Activated CD8-positive, alpha-beta T cell treated with anti-CD3 and anti-CD28 coated beads for 36 hours (primary cell): ENCODE data around the gene SART3. TPM values are rescaled to one million over a fixed set of nuclear protein-coding genes. Genes with fewer than 3 reads are reported as not detected.

Experiments
- ATAC-seq: fragments of 200-7000 bp; cut with Tn5 transposase; one replicate; pipeline ENCODE4 v1.10.0; 2021; ENCODE audit warnings: mild to moderate bottlenecking, moderate library complexity
- CTCF ChIA-PET: fragments of 350-600 bp; sonication (Branson Sonifier 250); formaldehyde crosslinking; loops from one replicate; lab custom pipeline; 2021; ENCODE audit warnings: antibody characterized with exemption; lab: Charles Lee
- POLR2A ChIA-PET: fragments of 350-600 bp; sonication (Branson Sonifier 250); formaldehyde crosslinking; loops from one replicate; lab custom pipeline; 2021; ENCODE audit warnings: antibody characterized with exemption; lab: Charles Lee
- DNase-seq: peaks from one replicate; pipeline ENCODE4 v3.0.0-alpha.2; 2020
- H3K27ac Mint-ChIP-seq: one replicate; pipeline ENCODE4 v1.8.0; 2021; ENCODE audit warnings: mild to moderate bottlenecking, mixed read lengths
- H3K27me3 Mint-ChIP-seq: one replicate; pipeline ENCODE4 v1.8.0; 2021; ENCODE audit warnings: mixed read lengths
- H3K36me3 Mint-ChIP-seq: one replicate; pipeline ENCODE4 v1.8.0; 2021; ENCODE audit warnings: low read depth, mixed read lengths
- H3K4me1 Mint-ChIP-seq: one replicate; pipeline ENCODE4 v1.8.0; 2021; ENCODE audit warnings: low read depth, mixed read lengths
- H3K4me3 Mint-ChIP-seq: one replicate; pipeline ENCODE4 v1.8.0; 2021; ENCODE audit warnings: mild to moderate bottlenecking, moderate library complexity, mixed read lengths
- H3K9me3 Mint-ChIP-seq: one replicate; pipeline ENCODE4 v1.8.0; 2021; ENCODE audit warnings: mixed read lengths
- intact Hi-C: fragments of 100-400 bp; cut with micrococcal nuclease; formaldehyde crosslinking; loops from one replicate; pipeline ENCODE4 v1.10.0; 2022
- total RNA-seq, 2 experiments: library from RNA; stranded (reverse); gene quantifications; one replicate each; pipeline ENCODE4 v1.2.3, GENCODE V29; 2021
- TF ChIP-seq, protein P1 (sequence below): fragments of 200-600 bp; IDR thresholded peaks from one replicate; pipeline ENCODE4 v1.8.0; 2022; ENCODE audit warnings: antibody characterized with exemption, mild to moderate bottlenecking

The SART3 gene
- total RNA-seq, 2 experiments from 2014 or later: 80.1 to 81.4 TPM

DNA sequence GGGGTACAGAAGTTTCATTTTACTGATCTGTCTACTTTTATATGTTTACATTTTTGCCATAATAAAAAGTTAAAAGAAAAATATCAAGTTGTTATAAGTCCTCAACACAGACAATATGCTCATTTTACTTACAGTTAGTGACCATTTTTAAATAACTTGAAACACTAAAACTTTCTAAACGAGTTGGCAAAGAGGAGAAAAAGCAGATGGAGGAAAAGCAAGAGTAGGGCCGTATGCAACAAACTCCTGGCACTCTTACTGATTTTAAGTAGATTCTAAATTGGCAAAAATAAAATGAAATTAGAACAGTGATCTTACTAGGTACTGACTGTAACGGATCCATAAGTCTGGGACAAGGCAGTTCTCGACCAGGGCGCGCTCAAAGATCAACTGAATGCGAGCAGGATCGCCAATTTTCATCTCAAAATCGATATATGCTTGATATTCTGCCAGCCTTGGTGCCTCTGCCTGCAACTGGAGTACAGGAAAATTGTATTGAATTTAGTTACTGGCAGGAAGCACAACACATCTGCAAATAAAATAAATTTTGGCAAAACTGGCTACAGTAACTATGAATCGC is 22.3 kb downstream of the SART3 start:
- Mint-ChIP-seq H3K36me3 (peaks cover 51% of the 10 kb centered on the region), H3K4me1 (peaks cover 15% of the 10 kb centered on the region), H3K27ac (peak overlapping the region; percentile 30), H3K9me3 (no peaks in the 10 kb centered on the region), H3K4me3 (no peak overlapping the region), H3K27me3 (no peaks in the 10 kb centered on the region)
- no peak for ATAC-seq
- ChIA-PET CTCF (no interaction called here), POLR2A (no interaction called here)
- intact Hi-C loops: no loop called here
- no peak for DNase-seq
- TF ChIP-seq, protein P1, sequence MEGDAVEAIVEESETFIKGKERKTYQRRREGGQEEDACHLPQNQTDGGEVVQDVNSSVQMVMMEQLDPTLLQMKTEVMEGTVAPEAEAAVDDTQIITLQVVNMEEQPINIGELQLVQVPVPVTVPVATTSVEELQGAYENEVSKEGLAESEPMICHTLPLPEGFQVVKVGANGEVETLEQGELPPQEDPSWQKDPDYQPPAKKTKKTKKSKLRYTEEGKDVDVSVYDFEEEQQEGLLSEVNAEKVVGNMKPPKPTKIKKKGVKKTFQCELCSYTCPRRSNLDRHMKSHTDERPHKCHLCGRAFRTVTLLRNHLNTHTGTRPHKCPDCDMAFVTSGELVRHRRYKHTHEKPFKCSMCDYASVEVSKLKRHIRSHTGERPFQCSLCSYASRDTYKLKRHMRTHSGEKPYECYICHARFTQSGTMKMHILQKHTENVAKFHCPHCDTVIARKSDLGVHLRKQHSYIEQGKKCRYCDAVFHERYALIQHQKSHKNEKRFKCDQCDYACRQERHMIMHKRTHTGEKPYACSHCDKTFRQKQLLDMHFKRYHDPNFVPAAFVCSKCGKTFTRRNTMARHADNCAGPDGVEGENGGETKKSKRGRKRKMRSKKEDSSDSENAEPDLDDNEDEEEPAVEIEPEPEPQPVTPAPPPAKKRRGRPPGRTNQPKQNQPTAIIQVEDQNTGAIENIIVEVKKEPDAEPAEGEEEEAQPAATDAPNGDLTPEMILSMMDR: no peak

DNA sequence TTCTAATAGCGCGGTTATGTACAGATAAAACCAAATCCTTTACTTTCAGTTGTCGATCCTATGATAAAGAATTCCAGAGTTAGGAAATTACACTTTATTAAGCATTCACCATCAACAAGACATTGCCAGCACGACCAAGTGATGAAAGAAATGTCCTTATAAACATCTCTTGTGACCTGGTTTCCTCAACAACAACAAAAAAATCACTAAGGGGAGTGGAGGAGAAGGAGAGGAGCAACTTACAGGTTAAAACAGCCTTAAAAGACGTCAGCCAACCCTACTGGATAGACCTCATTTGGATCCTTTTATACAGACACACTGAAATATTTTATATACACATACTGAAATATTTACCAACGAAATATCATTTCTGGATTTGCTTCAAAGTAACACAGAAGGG is 22.8 kb downstream of the SART3 start:
- POLR2A ChIA-PET: interaction anchor here (0.8 to 1.0 kb wide), 2 partner anchors 16 to 20 kb away, joined by 3 to 4 read pairs; no protein-coding TSS in a partner anchor
- Mint-ChIP-seq H3K27me3 (no peaks in the 10 kb centered on the region), H3K27ac (peak overlapping the region; percentile 57), H3K36me3 (peaks cover 48% of the 10 kb centered on the region), H3K4me1 (peaks cover 15% of the 10 kb centered on the region), H3K9me3 (no peaks in the 10 kb centered on the region), H3K4me3 (no peak overlapping the region)
- DNase-seq (no peak), ATAC-seq (no peak)
- CTCF ChIA-PET: interaction anchor here (1.1 kb wide), 1 partner anchor 26 kb away, joined by 4 read pairs; no protein-coding TSS in a partner anchor
- TF ChIP-seq, protein P1: no peak
- intact Hi-C loops: no loop called here

DNA sequence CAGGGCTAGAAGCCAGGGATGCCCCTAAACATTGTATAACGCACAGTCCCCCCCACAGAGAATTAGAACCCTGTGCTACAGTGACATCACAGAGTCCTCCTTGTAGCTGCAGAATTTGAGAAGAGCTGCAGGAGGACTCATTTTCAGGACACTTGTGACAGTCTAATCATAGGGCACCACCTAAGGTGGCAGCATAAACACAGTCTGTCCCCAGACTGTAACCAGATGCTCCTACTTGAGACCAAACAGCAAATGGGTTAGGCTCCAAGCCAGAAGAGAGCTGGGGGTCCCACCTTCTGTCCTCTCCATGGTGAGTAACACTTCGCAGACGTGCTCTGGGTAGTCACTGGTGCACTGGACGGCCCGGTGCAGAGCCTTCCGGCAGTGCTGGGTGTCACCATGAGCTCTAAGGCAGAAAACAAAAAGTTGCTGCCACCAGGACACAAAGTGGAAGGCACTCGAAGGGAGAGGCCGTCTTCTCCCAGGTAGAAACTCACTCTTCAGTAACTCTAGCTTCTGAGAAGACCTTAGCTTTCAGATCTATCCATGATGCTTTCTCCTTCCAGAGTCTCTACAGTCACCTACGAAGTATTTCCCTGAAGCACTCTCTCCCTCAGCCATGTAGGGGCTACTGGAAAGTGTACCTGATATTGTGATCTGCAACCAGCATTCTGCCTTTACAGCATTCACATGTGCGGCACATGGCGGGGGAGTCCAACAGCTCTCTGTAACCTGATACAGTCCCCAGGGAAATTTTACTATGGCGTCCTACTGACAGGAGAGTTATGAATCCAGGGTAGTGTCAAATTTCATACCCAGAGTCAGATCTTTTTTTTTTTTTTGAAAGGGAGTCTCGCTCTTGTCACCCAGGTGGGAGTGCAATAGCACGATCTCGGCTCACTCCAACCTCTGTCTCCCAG is 28.8 kb downstream of the SART3 start:
- H3K9me3 Mint-ChIP-seq: no peaks in the 10 kb centered on the region
- POLR2A ChIA-PET: interaction anchor here (0.6 to 1.6 kb wide), 4 partner anchors 8 to 29 kb away, joined by 3 to 5 read pairs (median 4); partner anchors contain the start of genes FICD and SART3
- CTCF ChIA-PET: interaction anchor here (1.4 to 2.3 kb wide), 5 partner anchors 17 to 86 kb away, joined by 3 to 9 read pairs (median 4); no protein-coding TSS in a partner anchor
- intact Hi-C loops: no loop called here
- no peak for DNase-seq
- no peaks in the 10 kb centered on the region for H3K27me3 Mint-ChIP-seq
- H3K4me3 Mint-ChIP-seq: no peak overlapping the region
- ATAC-seq: no peak
- H3K27ac Mint-ChIP-seq: no peak overlapping the region
- peaks cover 52% of the 10 kb centered on the region for H3K36me3 Mint-ChIP-seq
- peaks cover 3% of the 10 kb centered on the region for H3K4me1 Mint-ChIP-seq
- TF ChIP-seq, protein P1: no peak

DNA sequence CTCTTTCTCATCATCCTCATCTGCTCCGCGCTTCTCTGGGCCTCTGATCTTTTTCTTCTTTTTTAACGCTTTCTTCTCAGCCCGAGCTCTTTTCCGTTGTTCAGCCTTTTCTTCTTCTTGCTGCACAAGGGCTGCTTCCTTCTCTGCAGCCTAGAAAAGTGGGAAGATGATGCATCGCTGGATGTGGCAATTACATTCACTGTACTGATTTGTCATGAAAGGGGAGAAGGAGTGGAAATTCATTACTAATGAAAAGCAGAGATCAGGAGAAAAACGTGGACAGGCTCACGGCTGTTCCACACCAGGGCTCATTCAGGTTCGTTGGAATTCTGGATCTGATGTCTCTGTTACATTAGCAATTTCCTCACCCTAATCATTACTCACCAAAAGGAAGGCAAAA is 30.8 kb downstream of the SART3 start:
- POLR2A ChIA-PET: interaction anchor here (0.7 kb wide), 1 partner anchor 16 kb away, joined by 3 read pairs; no protein-coding TSS in a partner anchor
- H3K27ac Mint-ChIP-seq: no peak overlapping the region
- intact Hi-C loops: no loop called here

More for the DNA sequence above, 30.8 kb downstream of the SART3 start:
- Mint-ChIP-seq H3K4me1 (peaks cover 6% of the 10 kb centered on the region), H3K9me3 (no peaks in the 10 kb centered on the region), H3K36me3 (peaks cover 52% of the 10 kb centered on the region), H3K4me3 (no peak overlapping the region), H3K27me3 (no peaks in the 10 kb centered on the region)
- TF ChIP-seq, protein P1: no peak
- CTCF ChIA-PET: interaction anchor here (0.9 kb wide), 1 partner anchor 18 kb away, joined by 4 read pairs; no protein-coding TSS in a partner anchor
- DNase-seq: no peak
- no peak for ATAC-seq
